GM12878 (cell line): ENCODE data around the gene ALG2. TPM values are rescaled to one million over a fixed set of nuclear protein-coding genes. Genes with fewer than 3 reads are reported as not detected.

ENCODE experiments used
- ATAC-seq: fragments of 200-7000 bp; cut with Tn5 transposase; 3 replicates; pipeline ENCODE4 v1.9.1; 2020; ENCODE audit warnings: mild to moderate bottlenecking, moderate library complexity
- BruUV-seq: library from RNA; stranded (reverse); fragments of 400-500 nt; replicated peaks from 2 replicates; lab custom pipeline; 2021; lab: Mats Ljungman, UMichigan
- CTCF ChIA-PET: fragments of 300-600 bp; sonication (Branson Sonifier 250); formaldehyde crosslinking; extraction: SDS; loops from one replicate; lab custom pipeline; 2021; ENCODE audit warnings: inconsistent platforms; lab: Yijun Ruan, JAX
- POLR2A ChIA-PET: fragments of 350-600 bp; formaldehyde crosslinking; extraction: SDS; loops from one replicate; lab custom pipeline; 2021; ENCODE audit warnings: inconsistent platforms; lab: Charles Lee
- RAD21 ChIA-PET: fragments of 300-600 bp; sonication (Branson Sonifier 250); formaldehyde crosslinking; loops from one replicate; lab custom pipeline; 2023; ENCODE audit warnings: antibody characterized with exemption; ENCODE audit not compliant: unreplicated experiment; lab: Charles Lee
- SMC1A ChIA-PET: fragments of 300-600 bp; sonication (Branson Sonifier 250); formaldehyde crosslinking; loops from one replicate; lab custom pipeline; 2023; ENCODE audit not compliant: unreplicated experiment, uncharacterized antibody; lab: Charles Lee
- DNase-seq: peaks from one replicate; pipeline ENCODE4 v3.0.0-alpha.2; 2011; ENCODE audit warnings: low read depth, low spot score
- FAIRE-seq: peaks from 3 replicates; lab custom pipeline; 2011; peaks lifted over from hg19 to GRCh38; lab: Jason Lieb, UNC
- H2AFZ ChIP-seq: 2 replicates; pipeline ENCODE4 v1.6.0; 2011; ENCODE audit warnings: low read depth, low read length, control low read depth; ENCODE audit not compliant: control insufficient read depth
- H3K27ac ChIP-seq: 2 replicates; pipeline ENCODE4 v1.5.1; 2011; ENCODE audit warnings: control low read depth; ENCODE audit not compliant: control insufficient read depth, insufficient read depth
- H3K27me3 ChIP-seq, 2 experiments: replicated peaks in 1 of 2; 2 replicates each; pipeline versions ENCODE4 v1.6.0 to v1.6.1; 2011; ENCODE audit warnings: low read length in 1 of 2; ENCODE audit not compliant: control insufficient read depth in 2 of 2, insufficient read depth in 2 of 2
- H3K36me3 ChIP-seq, 2 experiments: 2 replicates each; pipeline ENCODE4 v1.5.1; 2011; ENCODE audit warnings: low read length in 1 of 2; ENCODE audit not compliant: control insufficient read depth in 2 of 2, insufficient read depth in 2 of 2
- H3K4me1 ChIP-seq: 2 replicates; pipeline ENCODE4 v1.6.1; 2011; ENCODE audit warnings: mild to moderate bottlenecking, low read length, moderate library complexity, mixed read lengths; ENCODE audit not compliant: control insufficient read depth, insufficient read depth
- H3K4me2 ChIP-seq: 2 replicates; pipeline ENCODE4 v1.6.0; 2011; ENCODE audit warnings: control low read depth; ENCODE audit not compliant: control insufficient read depth, insufficient read depth
- H3K4me3 ChIP-seq: fragments of 200-600 bp; sonication (generic); 2 replicates; pipeline ENCODE4 v1.5.1; 2016
- H3K79me2 ChIP-seq: 2 replicates; pipeline ENCODE4 v1.6.0; 2011; ENCODE audit warnings: low read length; ENCODE audit not compliant: control insufficient read depth, insufficient read depth
- H3K9ac ChIP-seq: 2 replicates; pipeline ENCODE4 v1.8.0; 2011; ENCODE audit warnings: low read length, control low read depth, mixed read lengths; ENCODE audit not compliant: control insufficient read depth, insufficient read depth
- H3K9me3 ChIP-seq: replicated peaks from 3 replicates; pipeline ENCODE4 v1.5.1; 2011; ENCODE audit warnings: mild to moderate bottlenecking, low read length; ENCODE audit not compliant: control insufficient read depth, insufficient read depth
- H4K20me1 ChIP-seq: 2 replicates; pipeline ENCODE4 v1.6.0; 2011; ENCODE audit not compliant: control insufficient read depth, insufficient read depth
- ATF2 ChIP-seq: IDR thresholded peaks from 2 replicates; pipeline ENCODE4 v1.6.1; 2012; ENCODE audit warnings: low read length, inconsistent platforms
- BHLHE40 ChIP-seq, 2 experiments: fragments of 450-650 bp in 1 of 2; IDR thresholded peaks; 2 replicates each; pipeline ENCODE4 v1.6.1; 2011 to 2017; ENCODE audit warnings: low read depth in 2 of 2, borderline replicate concordance in 1 of 2, improper control_type of control experiment in 1 of 2, low read length in 1 of 2, mild to moderate bottlenecking in 1 of 2
- CBX3 ChIP-seq: fragments of 200-600 bp; sonication (generic); IDR thresholded peaks from 2 replicates; pipeline ENCODE4 v1.6.1; 2016; ENCODE audit warnings: low read depth, borderline replicate concordance
- CHD1 ChIP-seq: IDR thresholded peaks from 2 replicates; pipeline ENCODE4 v1.6.1; 2012; ENCODE audit warnings: low read depth, low read length, improper control_type of control experiment
- CREB1 ChIP-seq: IDR thresholded peaks from 2 replicates; pipeline ENCODE4 v1.6.1; 2012; ENCODE audit warnings: low read depth, mild to moderate bottlenecking, inconsistent platforms
- CUX1 ChIP-seq: IDR thresholded peaks from 2 replicates; pipeline ENCODE4 v1.6.1; 2012; ENCODE audit warnings: improper control_type of control experiment, low read depth, low read length; ENCODE audit not compliant: insufficient replicate concordance
- NFXL1 ChIP-seq: fragments of 450-650 bp; IDR thresholded peaks from 2 replicates; pipeline ENCODE4 v1.6.1; 2017; ENCODE audit warnings: antibody characterized with exemption, mild to moderate bottlenecking, borderline replicate concordance
- NKRF ChIP-seq: fragments of 450-650 bp; conservative IDR thresholded peaks from 2 replicates; pipeline ENCODE4 v1.6.1; 2017; ENCODE audit warnings: mild to moderate bottlenecking, moderate library complexity
- SIX5 ChIP-seq: IDR thresholded peaks from 2 replicates; pipeline ENCODE4 v1.6.1; 2011; ENCODE audit warnings: mild to moderate bottlenecking, low read depth, low read length, moderate library complexity; ENCODE audit not compliant: severe bottlenecking
- SREBF1 ChIP-seq: IDR thresholded peaks from 2 replicates; pipeline ENCODE4 v1.6.1; 2012; ENCODE audit warnings: mild to moderate bottlenecking, low read length
- SREBF2 ChIP-seq: IDR thresholded peaks from 2 replicates; pipeline ENCODE4 v1.6.1; 2012; ENCODE audit warnings: mild to moderate bottlenecking, low read length
- TBL1XR1 ChIP-seq: IDR thresholded peaks from 2 replicates; pipeline ENCODE4 v1.6.1; 2012; ENCODE audit warnings: low read depth, low read length, improper control_type of control experiment
- ZNF274 ChIP-seq: IDR thresholded peaks from one replicate; pipeline ENCODE4 v1.8.0; 2011; ENCODE audit not compliant: insufficient read length, insufficient read depth
- WGBS: methylation state at CpG from one replicate; pipeline ENCODE4 v1.1.6; 2016; ENCODE audit warnings: low lambda C conversion rate; ENCODE audit not compliant: insufficient replicate concordance, insufficient coverage; ENCODE audit errors: missing lambda C conversion rate; 5-methylcytosine and 5-hydroxymethylcytosine counted together
- in situ Hi-C: fragments of 300-500 bp; cut with MboI; formaldehyde crosslinking; loops from 9 replicates; pipeline ENCODE4 v1.14.3; 2018; ENCODE audit warnings: mixed read lengths
- intact Hi-C: fragments of 100-400 bp; cut with micrococcal nuclease; formaldehyde crosslinking; loops from one replicate; pipeline ENCODE4 v1.14.2; 2022; ENCODE audit not compliant: unreplicated experiment
- polyA plus RNA-seq, 11 experiments: library from polyadenylated mRNA; depleted of rRNA in 4 of 11; unstranded in 6 of 11; stranded (reverse) in 5 of 11; fragments of >200 nt; fragmentation: Nextera tagmentation in 4 of 11; fragmentation: Illumina TruSeq in 1 of 11; extraction: Ambion mirVana in 4 of 11; extraction: Trizol in 1 of 11; gene quantifications; 1 replicate in 1 of 11; 2 replicates in 10 of 11; pipeline versions ENCODE4 v1.2.1 to v1.2.3, GENCODE V29; 2011 to 2016; ENCODE audit warnings: inconsistent platforms in 2 of 11, missing spikeins in 2 of 11, low read depth in 1 of 11
- total RNA-seq, 4 experiments: library from RNA; depleted of rRNA in 3 of 4; stranded (reverse); fragments of >200 nt in 3 of 4; fragmentation: Illumina TruSeq in 1 of 4; extraction: Trizol in 1 of 4; gene quantifications; 2 replicates each; pipeline versions ENCODE4 v1.2.1 to v1.2.3, GENCODE V29; 2013 to 2021

The ALG2 gene
- total and polyA plus RNA-seq, 10 of the 15 experiments (the other 5 are each of a cell fraction or from before 2014, with no cell fraction given) = 8.8 to 52.5 (median 38.6) TPM

- ATAC-seq (peak; percentile 79), DNase-seq (peak; percentile 80), FAIRE-seq (peak; percentile 88)
- peak overlapping the region; percentile 49 for H3K27ac ChIP-seq
- H3K4me3 ChIP-seq = no peak overlapping the region
- 45% methylated on average over 29 of the region's 29 CpGs for WGBS
- no peaks in the 10 kb centered on the region for H3K79me2 ChIP-seq
- RAD21 ChIA-PET = interaction anchor here (0.6 to 13.6 kb wide), 33 partner anchors 9 to 1302 kb away, joined by 3 to 147 read pairs (median 4); partner anchors contain the start of genes ALG2 and SEC61B
- BruUV-seq = no TSS peak
- in situ Hi-C loops = loop anchor here (5.0 to 10.0 kb wide), 5 partner anchors 52 to 1140 kb away; no protein-coding TSS in a partner anchor
- no peaks in the 10 kb centered on the region for H3K9me3 ChIP-seq
- H2AFZ ChIP-seq = peak overlapping the region; percentile 88
- H3K27me3 ChIP-seq = no peaks in the 10 kb centered on the region
- CTCF ChIA-PET = interaction anchor here (0.6 to 9.3 kb wide), 53 partner anchors 9 to 1253 kb away, joined by 3 to 131 read pairs (median 4); partner anchors contain the start of genes ALG2 and SEC61B
- POLR2A ChIA-PET = interaction anchor here (0.6 to 2.6 kb wide), 10 partner anchors 12 to 765 kb away, joined by 3 to 11 read pairs (median 5); partner anchors contain the start of genes ALG2 and SEC61B
- no peaks in the 10 kb centered on the region for H3K36me3 ChIP-seq
- SMC1A ChIA-PET = interaction anchor here (0.7 to 12.4 kb wide), 35 partner anchors 8 to 1140 kb away, joined by 3 to 189 read pairs (median 4); partner anchors contain the start of genes ALG2, NR4A3 and SEC61B
- H3K4me2 ChIP-seq = peak overlapping the region; percentile 60
- peak overlapping the region; percentile 28; the same call in 1 of the 2 replicates for H3K9ac ChIP-seq
- H4K20me1 ChIP-seq = no peaks in the 10 kb centered on the region
- intact Hi-C loops = loop anchor here (1.0 to 10.0 kb wide), 13 partner anchors 21 to 1250 kb away; partner anchors contain the start of genes ERP44, INVS, NR4A3 and SEC61B
- peaks cover 66% of the 10 kb centered on the region for H3K4me1 ChIP-seq
- no peak for TF ChIP-seq TBL1XR1
- peak in 1 of 2 experiments; percentile 39; a peak in 1 of 4 replicates for TF ChIP-seq BHLHE40 (IDR thresholded peaks at IDR 0.05; ENCODE audit: borderline replicate concordance in 1 of 2, low read depth in 2 of 2, low read length in 1 of 2)
- TF ChIP-seq SREBF2 = no peak
- no peak for TF ChIP-seq CHD1
- no peak for TF ChIP-seq ATF2
- no peak for TF ChIP-seq CBX3
- no peak for TF ChIP-seq SIX5
- TF ChIP-seq CREB1 = peak; percentile 54
- no peak for TF ChIP-seq NFXL1
- no peak for TF ChIP-seq SREBF1
- TF ChIP-seq NKRF = 0 out of 2 replicates have a peak, but pooled peaks have one; percentile 30
- no peak for TF ChIP-seq CUX1
- TF ChIP-seq ZNF274 = no peak
Observed at GRCh38 chr9:99184475-99185347, 37.0 kb downstream of the ALG2 start.
